NCI-H2227 (cell line): ENCODE results near the gene NINJ2.
A peak's percentile ranks its signal among the peaks of the same experiment; 100 is the strongest.
"Not testable (repeated sequence)": the region's sequence is repeated elsewhere in the genome, so short reads cannot be mapped to it uniquely, and the experiment has no call there.

Experiments
- DNase-seq: peaks from one replicate; lab custom pipeline; 2025; ENCODE audit not compliant: unreplicated experiment; lab: John Stamatoyannopoulos, UW

Gene NINJ2

DNA sequence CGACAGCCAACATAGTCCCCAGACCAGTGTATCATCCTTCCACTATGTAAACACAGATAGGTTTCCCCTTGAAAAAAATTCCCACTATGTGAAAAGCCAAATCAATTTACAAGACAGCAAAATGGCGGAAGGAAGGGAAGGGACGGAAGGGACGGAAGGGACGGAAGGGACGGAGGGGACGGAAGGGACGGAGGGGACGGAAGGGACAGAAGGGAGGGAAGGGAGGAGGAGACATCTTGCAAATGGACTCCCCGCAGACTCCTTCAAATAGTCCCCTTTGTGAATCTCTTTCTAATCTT lies 75.3 kb downstream of the NINJ2 start:
- DNase-seq = no peak

DNA sequence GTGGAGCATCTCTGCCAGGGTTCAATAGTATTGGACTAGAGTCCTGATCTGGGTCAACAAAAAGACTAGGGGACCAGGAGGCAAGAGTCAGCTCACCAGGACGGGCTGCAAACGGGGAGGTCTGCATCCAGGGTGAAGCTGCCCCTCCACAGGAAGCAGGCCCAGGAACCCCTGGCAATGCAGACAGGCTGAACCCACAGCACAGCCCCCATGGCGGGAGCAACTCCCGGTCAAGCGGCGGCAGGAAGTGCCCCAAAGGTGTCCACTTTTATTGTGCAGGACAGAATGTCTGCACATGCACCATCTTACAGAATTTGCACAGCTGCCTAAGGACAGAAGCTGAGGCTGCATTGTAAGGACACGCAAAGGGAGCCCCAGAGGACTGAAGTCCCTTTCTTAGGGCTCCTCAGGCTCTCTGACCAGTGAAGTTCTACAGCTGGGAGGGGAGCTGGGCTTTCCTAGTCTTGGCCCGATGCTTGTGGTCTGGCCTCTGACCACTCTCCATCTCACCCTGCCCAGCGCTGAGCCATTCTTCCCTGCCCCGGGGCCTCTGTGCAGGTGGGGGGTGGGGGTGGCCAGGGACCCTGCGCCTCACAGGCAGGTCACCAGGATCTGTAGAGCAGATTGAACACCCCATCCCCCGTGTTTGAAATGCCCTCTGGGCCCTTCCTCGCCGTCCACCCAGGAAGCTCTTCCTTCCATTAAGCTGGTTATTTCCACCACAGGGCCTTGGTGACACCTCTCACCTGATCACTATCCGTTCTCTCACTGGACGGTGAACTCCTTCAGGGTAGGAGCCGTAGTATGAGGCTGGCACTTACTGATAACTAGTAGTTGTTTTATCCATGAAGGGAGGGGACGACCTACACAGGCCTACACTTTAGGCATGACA lies 75.9 kb downstream of the NINJ2 start:
- no peak for DNase-seq

DNA sequence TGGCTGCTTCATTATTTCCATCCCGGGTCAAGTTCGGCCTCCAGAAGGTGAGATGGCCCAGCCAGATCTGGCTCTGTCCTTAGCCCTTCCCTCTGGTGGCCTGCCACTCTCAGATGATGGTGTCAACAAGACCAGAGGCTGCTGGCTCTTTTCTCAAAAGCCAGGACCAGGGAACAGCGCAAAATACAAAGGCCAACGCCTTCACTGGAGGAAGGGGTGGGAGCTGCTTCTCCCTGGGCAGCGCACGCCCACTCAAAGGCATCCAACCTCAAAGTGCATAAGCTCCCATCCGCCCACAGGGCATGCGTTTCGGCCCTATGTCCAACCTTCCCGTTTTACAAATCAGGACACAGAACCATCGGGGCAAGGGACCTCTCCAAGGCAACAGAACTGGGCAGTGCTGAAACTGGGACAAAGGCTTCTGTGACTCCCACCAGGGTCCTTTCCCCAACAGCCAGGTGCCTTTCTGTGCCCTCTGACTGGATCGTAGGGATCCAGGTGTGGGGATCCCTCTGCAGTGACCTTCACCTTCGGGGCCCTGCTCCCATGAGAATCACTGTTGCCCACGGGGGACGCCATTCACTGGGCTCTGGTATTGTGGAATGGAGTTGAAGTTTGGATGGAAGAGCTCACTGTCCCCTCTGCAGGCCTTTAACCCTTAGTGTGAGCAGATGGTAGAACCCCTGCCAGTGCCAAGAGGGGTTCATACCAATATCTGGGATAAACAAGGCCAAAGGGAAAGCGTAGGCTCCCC lies 76.8 kb downstream of the NINJ2 start:
- no peak for DNase-seq

DNA sequence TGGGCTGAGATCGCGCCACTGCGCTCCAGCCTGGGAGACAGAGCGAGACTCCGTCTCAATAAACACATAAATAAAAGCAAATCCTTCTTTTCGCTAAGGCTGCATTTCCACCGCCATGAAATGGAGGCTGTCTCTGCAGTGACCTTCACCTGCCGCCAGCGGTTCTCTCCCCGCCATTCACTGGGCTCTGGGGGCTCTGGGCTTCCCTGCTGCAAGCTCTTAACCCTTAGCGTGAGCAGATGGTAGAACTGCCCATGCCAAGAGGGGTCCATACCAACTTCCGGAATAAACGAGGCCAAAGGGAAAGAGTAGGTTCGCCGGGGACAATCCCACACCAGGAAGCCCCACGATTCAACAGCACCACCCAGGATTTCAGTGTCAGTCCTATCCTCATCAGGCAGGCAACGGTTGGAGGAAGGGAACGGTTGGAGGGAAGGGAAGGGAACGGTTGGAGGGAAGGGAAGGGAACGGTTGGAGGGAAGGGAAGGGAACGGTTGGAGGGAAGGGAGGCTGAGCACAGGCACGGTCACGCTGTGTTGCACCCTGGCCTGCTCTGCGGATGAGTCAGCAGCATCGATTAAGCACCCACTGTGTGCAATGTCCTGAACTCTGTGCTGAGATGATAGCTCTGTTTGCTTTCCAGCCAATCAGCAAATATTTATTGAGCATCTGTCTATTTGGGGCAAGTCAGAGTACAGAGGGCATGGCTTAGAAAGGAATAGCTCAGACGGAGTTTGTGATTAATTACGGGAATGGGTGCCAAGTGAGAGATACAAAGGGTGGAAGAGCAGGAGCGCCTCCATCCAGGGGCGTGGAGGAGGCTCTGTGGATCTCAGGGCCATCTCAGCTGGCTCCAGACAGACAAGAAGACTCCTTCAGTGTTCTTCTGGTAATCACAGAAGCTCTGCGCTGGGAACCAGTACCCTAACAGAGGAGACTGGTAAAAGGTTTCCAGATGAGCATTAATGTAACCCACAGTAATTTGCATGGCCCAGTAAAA lies 77.9 kb downstream of the NINJ2 start:
- DNase-seq = no peak

DNA sequence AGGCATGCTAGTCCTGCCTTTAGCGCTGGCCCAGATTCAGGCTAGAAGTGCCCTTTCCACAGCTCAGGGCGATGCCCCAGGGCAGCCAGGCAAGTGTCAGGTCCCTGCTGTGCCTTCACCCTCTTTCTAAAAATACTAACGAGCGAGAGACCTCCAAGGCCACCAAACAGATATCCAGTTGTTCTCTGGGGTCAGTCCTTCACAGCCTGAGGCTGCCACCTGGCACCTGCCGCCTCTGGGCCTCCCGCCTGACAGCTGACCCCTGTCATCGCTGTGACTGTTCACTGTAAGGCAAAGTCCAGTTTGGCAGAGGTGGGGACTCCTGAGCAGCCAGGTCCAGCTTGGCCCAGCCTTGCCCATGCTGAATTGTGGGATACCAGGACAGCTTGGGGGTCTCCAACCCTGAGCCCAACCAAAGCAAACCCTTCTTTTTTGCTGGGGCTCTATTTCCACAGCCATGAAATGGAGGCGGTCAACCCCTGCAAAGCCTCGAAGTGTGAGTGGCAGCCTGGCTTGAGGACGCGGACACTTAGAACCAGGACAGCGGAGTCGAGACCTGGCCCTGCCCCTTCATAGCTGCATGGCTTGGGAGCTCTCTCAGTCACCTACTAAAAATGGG lies 79.9 kb downstream of the NINJ2 start:
- no peak for DNase-seq

DNA sequence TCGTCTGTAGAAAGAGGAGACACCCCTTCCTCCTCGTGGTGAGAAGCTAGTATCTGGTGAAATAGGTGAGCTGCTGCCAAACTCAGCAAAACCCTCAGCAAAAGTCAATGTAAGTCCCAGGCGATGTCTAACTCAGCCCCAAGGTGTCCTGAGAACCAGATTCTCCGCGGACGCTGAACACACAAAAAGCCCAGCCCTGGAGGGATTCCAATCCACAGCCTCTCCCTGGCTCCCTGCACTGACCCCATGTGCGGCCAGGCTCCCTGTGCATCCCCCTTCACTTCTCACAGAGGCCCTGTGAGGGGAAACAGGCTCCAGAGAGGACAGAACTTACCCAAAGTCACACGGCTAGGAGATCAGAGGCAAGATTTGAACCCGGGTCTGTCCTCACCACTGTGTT lies 81.5 kb downstream of the NINJ2 start:
- no peak for DNase-seq

DNA sequence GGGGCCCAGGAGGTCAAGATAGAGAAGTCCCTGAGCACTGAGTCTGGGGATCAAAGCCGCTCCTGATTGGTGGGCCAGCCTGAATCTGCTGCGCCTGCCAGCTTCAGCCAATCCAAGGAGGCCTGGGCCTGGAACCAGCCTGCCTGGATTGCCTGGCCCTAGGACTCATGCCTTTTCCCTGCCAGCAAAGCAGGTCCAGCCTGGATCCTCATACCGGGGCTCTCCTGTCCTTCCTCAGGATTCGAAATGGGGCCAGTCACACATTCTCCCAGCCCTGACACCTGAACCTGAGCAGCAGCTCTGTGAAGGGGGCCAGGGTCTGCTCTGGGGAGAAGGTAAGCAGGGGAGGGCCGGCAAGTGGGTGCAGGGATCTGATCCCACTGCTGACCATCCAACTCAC lies 81.9 kb downstream of the NINJ2 start:
- no peak for DNase-seq

DNA sequence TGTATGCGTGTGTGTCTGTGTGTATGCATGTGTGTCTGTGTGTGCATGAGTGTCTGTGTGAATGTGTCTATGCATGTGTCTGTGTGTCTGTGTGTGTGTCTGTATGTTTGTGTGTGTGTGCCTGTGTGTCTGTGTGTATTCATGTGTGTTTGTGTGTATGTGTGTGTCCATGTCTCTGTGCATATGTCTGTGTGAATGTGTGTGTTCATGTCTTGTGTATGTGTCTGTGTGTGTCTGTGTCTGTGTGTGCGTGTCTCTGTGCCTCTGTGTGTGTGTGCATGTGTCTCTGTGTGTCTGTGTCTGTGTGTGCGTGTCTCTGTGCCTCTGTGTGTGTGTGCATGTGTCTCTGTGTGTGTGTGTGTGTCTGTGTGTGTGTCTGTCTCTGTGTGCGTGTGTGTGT lies 82.4 kb downstream of the NINJ2 start:
- no peak for DNase-seq

DNA sequence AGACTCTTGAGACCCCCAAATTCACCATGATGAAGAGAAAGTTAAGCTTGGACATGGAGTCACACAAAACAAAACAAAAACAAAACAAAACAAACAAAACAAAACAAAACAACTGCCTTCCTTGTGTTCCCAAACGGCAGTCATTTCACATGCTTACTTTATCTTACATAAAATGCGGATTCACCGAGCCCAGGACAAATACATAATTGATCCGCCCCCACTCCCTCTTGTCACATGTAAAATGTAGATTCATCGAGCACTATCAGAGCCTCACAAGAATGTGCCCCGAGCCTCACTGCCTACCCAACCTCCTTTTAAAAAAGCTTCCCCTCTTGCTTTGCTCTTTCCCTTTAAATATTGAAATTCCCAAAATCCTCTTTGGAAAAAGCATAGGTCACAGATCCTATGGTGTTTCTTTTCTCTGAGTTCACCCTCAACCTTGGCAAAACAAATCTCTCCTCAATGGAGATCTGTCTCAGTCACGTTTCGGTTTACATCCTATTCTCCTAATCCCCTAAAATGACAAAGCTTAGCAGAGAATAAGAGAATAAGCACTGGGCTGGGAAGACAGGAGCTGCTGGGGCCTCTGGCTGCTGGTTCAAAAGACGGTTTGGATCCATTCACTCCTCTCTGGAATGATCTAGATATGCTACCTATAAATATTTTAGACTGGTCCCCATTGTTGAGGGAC lies 83.7 kb downstream of the NINJ2 start:
- no peak for DNase-seq

DNA sequence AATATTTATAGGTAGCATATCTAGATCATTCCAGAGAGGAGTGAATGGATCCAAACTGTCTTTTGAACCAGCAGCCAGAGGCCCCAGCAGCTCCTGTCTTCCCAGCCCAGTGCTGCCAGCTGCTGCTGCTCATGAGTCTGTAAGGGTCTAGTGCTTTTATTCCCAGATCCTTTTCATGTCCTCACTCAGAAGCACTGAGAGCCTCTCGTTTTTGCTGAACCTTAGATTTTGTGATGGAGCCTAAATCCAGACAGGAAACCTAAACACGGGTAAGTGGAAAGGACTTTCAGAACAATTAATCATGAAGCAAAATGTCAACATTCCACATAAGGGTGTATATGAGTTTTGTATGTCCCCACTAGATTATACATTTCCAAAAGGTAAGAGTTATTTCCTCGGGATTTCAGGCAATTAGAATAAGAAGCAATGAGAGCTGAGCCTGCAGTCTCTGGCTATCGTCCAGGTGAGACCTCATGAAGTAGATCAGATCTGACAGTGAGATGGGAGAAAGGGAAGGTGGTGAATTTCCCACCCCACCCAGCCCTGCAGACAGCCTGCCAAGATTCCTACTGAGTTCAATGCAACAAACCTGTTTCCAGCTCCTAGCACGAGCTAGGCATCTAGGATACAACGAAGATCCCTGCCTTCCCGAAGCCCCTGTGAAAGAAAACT lies 84.4 kb downstream of the NINJ2 start:
- no peak for DNase-seq

DNA sequence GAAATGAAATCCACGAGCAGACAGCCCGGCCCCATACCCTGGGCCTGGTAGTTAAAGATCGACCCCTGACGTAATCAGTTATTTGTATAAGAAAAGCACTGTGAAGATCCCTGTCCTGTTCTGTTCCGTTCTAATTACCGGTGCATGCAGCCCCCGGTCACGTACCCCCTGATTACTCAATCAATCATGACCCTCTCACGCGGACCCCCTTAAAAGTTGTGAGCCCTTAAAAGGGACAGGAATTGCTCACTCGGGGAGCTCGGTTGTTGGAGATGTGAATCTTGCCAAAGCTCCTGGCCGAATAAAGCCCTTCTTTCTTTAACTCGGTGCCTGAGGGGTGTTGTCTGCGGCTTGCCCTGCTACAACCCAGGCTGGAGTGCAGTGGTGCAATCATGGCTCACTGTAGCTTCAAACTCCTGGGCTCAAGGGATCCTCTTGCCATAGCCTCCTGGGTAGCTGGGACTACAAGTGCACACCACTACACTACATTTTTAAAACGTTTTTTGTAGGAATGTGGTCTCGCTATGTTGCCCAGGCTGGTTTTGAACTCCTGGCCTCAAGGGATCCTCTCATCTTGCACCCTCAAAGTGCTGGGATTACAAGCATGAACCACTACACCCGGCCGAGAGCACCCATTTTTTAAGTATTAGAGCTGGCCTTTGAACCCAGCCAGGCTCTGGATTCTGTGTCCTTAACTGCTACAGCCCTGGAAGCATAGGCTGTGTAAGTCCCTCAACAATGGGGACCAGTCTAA lies 85.1 kb downstream of the NINJ2 start:
- not testable (repeated sequence) for DNase-seq

DNA sequence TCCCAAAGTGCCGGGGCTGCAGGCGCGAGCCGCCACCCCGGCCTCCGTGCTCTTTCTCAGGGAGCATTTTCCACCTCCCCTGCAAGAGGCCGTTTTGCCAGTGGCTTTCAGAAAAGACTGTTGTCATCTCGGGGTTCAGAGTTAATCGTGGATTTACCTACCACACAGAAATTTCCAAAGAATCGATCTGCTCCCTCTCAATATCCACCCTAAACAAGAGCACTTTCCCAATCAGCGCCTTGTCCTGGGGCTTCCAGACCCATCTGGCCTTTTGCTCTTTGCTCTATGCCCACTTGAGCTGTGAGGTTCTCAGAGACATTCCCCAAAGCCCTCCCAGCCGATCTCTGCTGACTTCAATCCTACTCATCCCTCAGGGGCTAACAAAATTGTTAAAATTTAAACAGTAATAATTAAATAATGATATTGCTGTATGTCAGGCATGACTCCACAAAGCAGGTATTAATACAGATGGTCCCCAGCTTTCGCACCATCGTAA lies 86.6 kb downstream of the NINJ2 start:
- DNase-seq = no peak

DNA sequence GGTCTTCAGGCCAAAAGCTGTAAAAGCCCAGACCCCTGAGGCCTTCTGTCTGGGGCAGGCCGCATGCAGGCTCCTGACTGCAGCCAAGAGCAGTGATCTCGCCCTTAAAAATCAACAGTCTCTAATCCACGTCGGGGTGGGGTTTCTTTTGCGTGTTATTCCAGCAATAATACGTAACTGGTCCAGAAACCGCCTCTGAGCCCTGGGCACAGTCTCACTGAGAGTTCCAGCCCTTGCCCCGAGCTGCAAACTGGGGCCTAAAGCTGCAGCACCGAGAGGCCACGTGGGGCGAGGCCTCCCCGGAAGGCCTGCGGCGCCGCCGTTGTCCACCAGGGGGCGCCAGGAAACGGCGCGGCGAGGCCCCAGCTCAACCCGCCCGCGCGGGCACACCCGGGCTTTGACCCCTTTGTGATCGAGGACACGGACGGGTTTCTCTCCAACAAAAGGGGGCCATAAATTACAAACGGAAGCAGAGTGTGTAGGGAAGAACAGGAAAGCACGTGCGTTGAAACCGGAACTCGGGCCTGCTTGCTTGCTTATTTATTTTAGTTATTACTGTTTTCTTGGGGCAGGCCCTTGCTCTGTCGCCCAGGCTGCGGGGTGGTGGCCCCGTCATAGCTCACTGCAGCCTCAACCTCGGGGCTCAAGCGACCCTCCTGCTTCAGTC lies 87.2 kb downstream of the NINJ2 start:
- DNase-seq = peak; percentile 35

DNA sequence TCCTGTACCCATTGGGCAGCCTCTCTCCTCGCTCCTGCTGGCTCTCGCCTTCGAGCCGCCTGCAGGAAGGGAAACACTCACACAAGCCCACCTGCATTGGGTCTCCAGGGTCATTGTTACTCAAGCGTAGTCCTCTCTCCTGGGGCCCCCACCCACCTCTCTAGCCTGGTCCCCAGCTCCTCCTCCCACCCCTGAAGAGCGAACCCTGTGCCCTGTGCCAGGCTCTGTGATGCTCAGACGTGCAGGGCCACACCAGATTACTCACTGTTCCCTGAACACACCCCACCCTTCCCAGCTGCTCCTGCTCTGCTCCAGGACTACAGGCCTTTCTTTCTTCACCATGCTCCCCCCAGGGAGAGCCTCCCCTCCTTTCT lies 88.1 kb downstream of the NINJ2 start:
- DNase-seq = no peak

DNA sequence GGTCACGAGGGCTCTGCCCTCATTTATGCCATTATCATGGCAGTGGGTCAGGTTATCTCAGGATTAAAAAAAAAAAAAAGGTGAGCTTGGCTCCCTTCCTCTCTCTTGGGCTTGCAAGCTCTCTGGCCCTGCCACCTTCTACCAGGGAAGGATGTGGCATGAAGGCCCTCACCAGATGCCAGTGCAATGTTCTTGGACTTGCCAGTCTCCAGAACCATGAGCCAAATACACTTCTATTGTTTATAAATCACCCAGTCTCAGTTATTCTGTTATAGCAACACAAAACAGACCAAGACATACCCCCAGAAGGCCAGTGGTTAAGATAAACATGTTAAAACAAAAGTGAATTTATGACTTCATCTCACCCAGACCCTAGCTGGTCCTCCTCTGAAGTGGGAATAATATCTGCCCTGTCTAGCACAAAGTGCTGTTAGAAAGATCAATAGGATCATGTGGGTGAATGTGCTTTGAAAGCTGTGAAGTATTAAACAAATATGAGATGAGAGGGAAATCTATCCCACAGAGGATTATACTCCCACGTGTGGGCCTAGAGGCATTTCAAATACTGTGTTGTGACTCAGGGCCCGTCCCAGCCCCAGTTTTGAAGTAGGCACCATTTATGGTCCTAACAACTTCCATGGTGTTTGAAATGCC lies 88.6 kb downstream of the NINJ2 start:
- DNase-seq = no peak

DNA sequence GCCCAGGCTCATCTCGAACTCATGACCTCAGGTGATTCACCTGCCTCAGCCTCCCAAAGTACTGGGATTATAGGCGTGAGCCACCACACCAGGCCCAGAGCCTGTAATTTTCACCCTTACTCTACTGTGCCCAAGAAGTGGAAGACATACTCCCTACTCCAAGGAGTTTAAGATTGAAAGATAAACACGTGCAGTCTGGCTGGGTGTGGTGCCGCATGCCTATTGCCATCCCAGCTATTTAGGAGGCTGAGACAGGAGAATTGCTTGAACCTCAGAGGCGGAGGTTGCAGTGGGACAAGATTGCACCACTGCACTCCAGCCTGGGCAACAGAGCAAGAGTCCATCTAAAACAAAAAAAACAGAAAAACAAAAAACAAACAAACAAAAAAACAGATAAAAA lies 90.0 kb downstream of the NINJ2 start:
- no peak for DNase-seq

DNA sequence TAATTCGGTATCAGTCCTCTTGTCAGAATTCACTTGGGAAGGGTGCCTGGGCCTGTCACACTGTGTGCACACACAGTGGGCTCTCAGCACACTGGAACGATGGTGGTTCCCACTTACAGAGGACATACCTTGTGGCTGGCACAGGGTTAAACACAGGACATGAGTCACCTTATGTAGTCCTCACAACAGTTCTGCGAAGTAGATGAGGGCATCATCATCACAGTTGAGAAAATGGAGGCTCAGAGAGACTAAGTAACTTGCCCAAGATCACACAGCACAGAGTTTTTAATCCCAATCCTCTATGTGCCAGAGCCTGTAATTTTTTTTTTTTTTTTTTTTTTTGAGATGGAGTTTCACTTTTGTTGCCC lies 90.7 kb downstream of the NINJ2 start:
- DNase-seq = no peak
